GM12878 (cell line): ENCODE results near the gene ATXN1. TPM values are rescaled to one million over a fixed set of nuclear protein-coding genes. Genes with fewer than 3 reads are reported as not detected.
"Not testable (repeated sequence)": the region's sequence is repeated elsewhere in the genome, so short reads cannot be mapped to it uniquely, and the experiment has no call there.

Experiments
- ATAC-seq: fragments of 200-7000 bp; cut with Tn5 transposase; 3 replicates; pipeline ENCODE4 v1.9.1; 2020; ENCODE audit warnings: mild to moderate bottlenecking, moderate library complexity
- BruUV-seq: library from RNA; stranded (reverse); fragments of 400-500 nt; replicated peaks from 2 replicates; lab custom pipeline; 2021; lab: Mats Ljungman, UMichigan
- CTCF ChIA-PET: fragments of 300-600 bp; sonication (Branson Sonifier 250); formaldehyde crosslinking; extraction: SDS; loops from one replicate; lab custom pipeline; 2021; ENCODE audit warnings: inconsistent platforms; lab: Yijun Ruan, JAX
- POLR2A ChIA-PET: fragments of 350-600 bp; formaldehyde crosslinking; extraction: SDS; loops from one replicate; lab custom pipeline; 2021; ENCODE audit warnings: inconsistent platforms; lab: Charles Lee
- RAD21 ChIA-PET: fragments of 300-600 bp; sonication (Branson Sonifier 250); formaldehyde crosslinking; loops from one replicate; lab custom pipeline; 2023; ENCODE audit warnings: antibody characterized with exemption; ENCODE audit not compliant: unreplicated experiment; lab: Charles Lee
- SMC1A ChIA-PET: fragments of 300-600 bp; sonication (Branson Sonifier 250); formaldehyde crosslinking; loops from one replicate; lab custom pipeline; 2023; ENCODE audit not compliant: unreplicated experiment, uncharacterized antibody; lab: Charles Lee
- DNase-seq: peaks from one replicate; pipeline ENCODE4 v3.0.0-alpha.2; 2011; ENCODE audit warnings: low read depth, low spot score
- FAIRE-seq: peaks from 3 replicates; lab custom pipeline; 2011; peaks lifted over from hg19 to GRCh38; lab: Jason Lieb, UNC
- H2AFZ ChIP-seq: 2 replicates; pipeline ENCODE4 v1.6.0; 2011; ENCODE audit warnings: low read depth, low read length, control low read depth; ENCODE audit not compliant: control insufficient read depth
- H3K27ac ChIP-seq: 2 replicates; pipeline ENCODE4 v1.5.1; 2011; ENCODE audit warnings: control low read depth; ENCODE audit not compliant: control insufficient read depth, insufficient read depth
- H3K27me3 ChIP-seq, 2 experiments: replicated peaks in 1 of 2; 2 replicates each; pipeline versions ENCODE4 v1.6.0 to v1.6.1; 2011; ENCODE audit warnings: low read length in 1 of 2; ENCODE audit not compliant: control insufficient read depth in 2 of 2, insufficient read depth in 2 of 2
- H3K36me3 ChIP-seq, 2 experiments: 2 replicates each; pipeline ENCODE4 v1.5.1; 2011; ENCODE audit warnings: low read length in 1 of 2; ENCODE audit not compliant: control insufficient read depth in 2 of 2, insufficient read depth in 2 of 2
- H3K4me1 ChIP-seq: 2 replicates; pipeline ENCODE4 v1.6.1; 2011; ENCODE audit warnings: mild to moderate bottlenecking, low read length, moderate library complexity, mixed read lengths; ENCODE audit not compliant: control insufficient read depth, insufficient read depth
- H3K4me2 ChIP-seq: 2 replicates; pipeline ENCODE4 v1.6.0; 2011; ENCODE audit warnings: control low read depth; ENCODE audit not compliant: control insufficient read depth, insufficient read depth
- H3K4me3 ChIP-seq: fragments of 200-600 bp; sonication (generic); 2 replicates; pipeline ENCODE4 v1.5.1; 2016
- H3K79me2 ChIP-seq: 2 replicates; pipeline ENCODE4 v1.6.0; 2011; ENCODE audit warnings: low read length; ENCODE audit not compliant: control insufficient read depth, insufficient read depth
- H3K9ac ChIP-seq: 2 replicates; pipeline ENCODE4 v1.8.0; 2011; ENCODE audit warnings: low read length, control low read depth, mixed read lengths; ENCODE audit not compliant: control insufficient read depth, insufficient read depth
- H3K9me3 ChIP-seq: replicated peaks from 3 replicates; pipeline ENCODE4 v1.5.1; 2011; ENCODE audit warnings: mild to moderate bottlenecking, low read length; ENCODE audit not compliant: control insufficient read depth, insufficient read depth
- H4K20me1 ChIP-seq: 2 replicates; pipeline ENCODE4 v1.6.0; 2011; ENCODE audit not compliant: control insufficient read depth, insufficient read depth
- WGBS: methylation state at CpG from one replicate; pipeline ENCODE4 v1.1.6; 2016; ENCODE audit warnings: low lambda C conversion rate; ENCODE audit not compliant: insufficient replicate concordance, insufficient coverage; ENCODE audit errors: missing lambda C conversion rate; 5-methylcytosine and 5-hydroxymethylcytosine counted together
- in situ Hi-C: fragments of 300-500 bp; cut with MboI; formaldehyde crosslinking; loops from 9 replicates; pipeline ENCODE4 v1.14.3; 2018; ENCODE audit warnings: mixed read lengths
- intact Hi-C: fragments of 100-400 bp; cut with micrococcal nuclease; formaldehyde crosslinking; loops from one replicate; pipeline ENCODE4 v1.14.2; 2022; ENCODE audit not compliant: unreplicated experiment
- polyA plus RNA-seq, 11 experiments: library from polyadenylated mRNA; depleted of rRNA in 4 of 11; unstranded in 6 of 11; stranded (reverse) in 5 of 11; fragments of >200 nt; fragmentation: Nextera tagmentation in 4 of 11; fragmentation: Illumina TruSeq in 1 of 11; extraction: Ambion mirVana in 4 of 11; extraction: Trizol in 1 of 11; gene quantifications; 1 replicate in 1 of 11; 2 replicates in 10 of 11; pipeline versions ENCODE4 v1.2.1 to v1.2.3, GENCODE V29; 2011 to 2016; ENCODE audit warnings: inconsistent platforms in 2 of 11, missing spikeins in 2 of 11, low read depth in 1 of 11
- total RNA-seq, 4 experiments: library from RNA; depleted of rRNA in 3 of 4; stranded (reverse); fragments of >200 nt in 3 of 4; fragmentation: Illumina TruSeq in 1 of 4; extraction: Trizol in 1 of 4; gene quantifications; 2 replicates each; pipeline versions ENCODE4 v1.2.1 to v1.2.3, GENCODE V29; 2013 to 2021

Gene ATXN1
- total and polyA plus RNA-seq, 10 of the 15 experiments (the other 5 are each of a cell fraction or from before 2014, with no cell fraction given) = 12.2 to 51.2 (median 20.5) TPM

DNA sequence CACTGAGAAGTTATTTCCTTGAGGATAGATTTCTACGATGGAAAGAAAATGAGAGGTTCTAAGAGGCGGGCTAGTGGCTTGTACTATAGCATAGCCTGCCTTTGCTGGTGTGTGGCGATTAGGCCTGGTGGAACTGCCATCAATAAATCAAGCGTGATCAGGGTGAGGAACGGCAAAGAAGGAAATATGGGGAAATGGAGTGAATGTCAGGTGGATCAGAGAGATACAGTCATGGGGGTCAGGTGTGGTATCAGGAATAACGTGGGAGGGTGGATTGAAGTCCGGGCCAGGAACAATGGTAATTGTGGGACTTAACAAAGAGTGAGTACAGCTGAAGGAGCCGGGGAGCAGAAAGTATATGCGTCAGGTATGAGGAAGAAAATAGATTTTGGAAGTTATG is 500.7 kb downstream of the ATXN1 start:
- ATAC-seq, H3K9ac ChIP-seq, POLR2A ChIA-PET, H3K9me3 ChIP-seq, in situ Hi-C loops, H3K79me2 ChIP-seq, H3K27ac ChIP-seq, intact Hi-C loops, CTCF ChIA-PET, BruUV-seq, H4K20me1 ChIP-seq, H2AFZ ChIP-seq, H3K4me1 ChIP-seq, H3K4me2 ChIP-seq, H3K4me3 ChIP-seq, H3K36me3 ChIP-seq, FAIRE-seq, SMC1A ChIA-PET, DNase-seq, H3K27me3 ChIP-seq, RAD21 ChIA-PET: not testable (repeated sequence)
- 54% methylated on average over 8 of the region's 9 CpGs for WGBS

DNA sequence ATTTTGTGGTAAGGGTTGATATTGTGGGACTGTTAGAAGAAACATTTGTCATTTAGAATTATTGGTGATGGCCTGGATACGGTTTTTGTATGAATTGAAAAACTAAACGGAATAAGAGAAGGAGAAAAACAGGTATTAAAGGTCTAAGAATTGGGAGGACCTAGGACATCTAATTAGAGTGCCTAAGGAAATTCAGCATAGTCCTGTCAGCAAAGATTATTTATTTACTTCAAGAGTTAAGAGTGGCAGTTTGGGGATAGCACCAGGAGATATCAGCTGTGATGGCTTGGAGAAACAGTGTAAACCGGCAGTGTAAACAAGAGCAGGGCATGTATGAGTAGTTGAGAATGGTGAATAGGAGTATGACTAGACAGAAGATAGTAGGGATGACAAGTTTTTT is 501.7 kb downstream of the ATXN1 start:
- ATAC-seq, H3K4me2 ChIP-seq, in situ Hi-C loops, SMC1A ChIA-PET, POLR2A ChIA-PET, BruUV-seq, H3K9ac ChIP-seq, H3K27ac ChIP-seq, H3K79me2 ChIP-seq, H2AFZ ChIP-seq, H3K9me3 ChIP-seq, DNase-seq, H3K4me3 ChIP-seq, H4K20me1 ChIP-seq, FAIRE-seq, H3K27me3 ChIP-seq, CTCF ChIA-PET, RAD21 ChIA-PET, H3K36me3 ChIP-seq, H3K4me1 ChIP-seq, intact Hi-C loops: not testable (repeated sequence)
- 75% methylated on average over 2 of the region's 3 CpGs for WGBS
